Germinal center (tissue), 1 donor: ENCODE measurements around the gene CD40.

Experiments
- DNase-seq: peaks from one replicate; pipeline ENCODE4 v3.0.0; 2012; ENCODE audit warnings: mixed read lengths, low spot score

CD40 gene

GRCh38 chr20:46148313-46149208 is 30.4 kb downstream of the CD40 start:
- no peak for DNase-seq

- DNase-seq: no peak
These were observed 32.8 kb downstream of the CD40 start for GRCh38 chr20:46150943-46151342.

- peak; percentile 53 for DNase-seq
These were observed 33.8 kb downstream of the CD40 start for GRCh38 chr20:46151936-46152335.

- DNase-seq: no peak
These were observed 34.9 kb downstream of the CD40 start for GRCh38 chr20:46152824-46153586.

- no peak for DNase-seq
These were observed 36.2 kb downstream of the CD40 start for GRCh38 chr20:46154305-46154704.

GRCh38 chr20:46154796-46155195 is 36.7 kb downstream of the CD40 start:
- no peak for DNase-seq

GRCh38 chr20:46156065-46156464 is 38.0 kb downstream of the CD40 start:
- no peak for DNase-seq

GRCh38 chr20:46157076-46157592 is 39.0 kb downstream of the CD40 start:
- no peak for DNase-seq

- DNase-seq: no peak
These were observed 39.5 kb downstream of the CD40 start for GRCh38 chr20:46157625-46158024.

GRCh38 chr20:46158476-46158987 is 40.4 kb downstream of the CD40 start:
- no peak for DNase-seq

- no peak for DNase-seq
These were observed 41.2 kb downstream of the CD40 start for GRCh38 chr20:46159101-46159897.

- no peak for DNase-seq
These were observed 42.5 kb downstream of the CD40 start for GRCh38 chr20:46160661-46161060.

GRCh38 chr20:46161921-46162320 is 43.8 kb downstream of the CD40 start:
- DNase-seq: no peak

GRCh38 chr20:46164254-46164653 is 46.1 kb downstream of the CD40 start:
- DNase-seq: no peak

- DNase-seq: no peak
These were observed 49.0 kb downstream of the CD40 start for GRCh38 chr20:46167080-46167479.

GRCh38 chr20:46168438-46168837 is 50.3 kb downstream of the CD40 start:
- no peak for DNase-seq

GRCh38 chr20:46169245-46170171 is 51.4 kb downstream of the CD40 start:
- no peak for DNase-seq

GRCh38 chr20:46171476-46171875 is 53.4 kb downstream of the CD40 start:
- no peak for DNase-seq

- DNase-seq: no peak
These were observed 53.8 kb downstream of the CD40 start for GRCh38 chr20:46171909-46172308.

GRCh38 chr20:46172455-46172854 is 54.3 kb downstream of the CD40 start:
- no peak for DNase-seq
